SK-N-SH (cell line): ENCODE measurements around the gene PLXNB1. TPM values are rescaled to one million over a fixed set of nuclear protein-coding genes. Genes with fewer than 3 reads are reported as not detected.
"Not testable (repeated sequence)": the region's sequence is repeated elsewhere in the genome, so short reads cannot be mapped to it uniquely, and the experiment has no call there.

ENCODE experiments used
- CTCF ChIA-PET: fragments of 300-600, 350-600 bp; formaldehyde crosslinking; extraction: SDS; loops from one replicate; lab custom pipeline; 2021; lab: Yijun Ruan, JAX
- POLR2A ChIA-PET: fragments of 350-600 bp; sonication (Branson Sonifier 250); formaldehyde crosslinking; extraction: SDS; loops from one replicate; lab custom pipeline; 2020; ENCODE audit warnings: antibody characterized with exemption, inconsistent platforms; lab: Yijun Ruan, JAX
- DNase-seq: peaks from one replicate; pipeline ENCODE4 v3.0.0; 2012
- H2AFZ ChIP-seq: fragments of 200-600 bp; sonication (generic); 2 replicates; pipeline ENCODE4 v1.8.1; 2016; ENCODE audit warnings: antibody characterized with exemption, mild to moderate bottlenecking, low read depth
- H3F3A ChIP-seq: fragments of 200-600 bp; sonication (generic); replicated peaks from 2 replicates; pipeline ENCODE3; 2016; ENCODE audit warnings: antibody characterized with exemption, mild to moderate bottlenecking; ENCODE audit not compliant: insufficient read depth
- H3K27ac ChIP-seq, 2 experiments: fragments of 200-500 bp in 1 of 2; fragments of 200-600 bp in 1 of 2; sonication (Bioruptor generic) in 1 of 2; sonication (generic), shearing (Covaris generic) in 1 of 2; 2 replicates each; pipeline versions ENCODE4 v1.5.1 to v1.6.1; 2014 to 2016; ENCODE audit warnings: low read depth in 2 of 2, inconsistent platforms in 1 of 2, low read length in 1 of 2, mild to moderate bottlenecking in 1 of 2, mixed read lengths in 1 of 2
- H3K27me3 ChIP-seq: fragments of 200-600 bp; sonication (generic), shearing (Covaris generic); 2 replicates; pipeline ENCODE4 v1.6.1; 2016; ENCODE audit warnings: mixed run types; ENCODE audit not compliant: insufficient read depth
- H3K36me3 ChIP-seq, 2 experiments: fragments of 200-500 bp in 1 of 2; fragments of 200-600 bp in 1 of 2; sonication (Bioruptor generic) in 1 of 2; sonication (generic) in 1 of 2; replicated peaks in 1 of 2; 2 replicates each; pipeline versions ENCODE3 to v1.5.1; 2014 to 2016; ENCODE audit warnings: low read length in 1 of 2, mild to moderate bottlenecking in 1 of 2; ENCODE audit not compliant: insufficient read depth in 2 of 2, control insufficient read depth in 1 of 2
- H3K4me1 ChIP-seq, 2 experiments: fragments of 200-500 bp in 1 of 2; fragments of 200-600 bp in 1 of 2; sonication (Bioruptor generic) in 1 of 2; sonication (generic), shearing (Covaris generic) in 1 of 2; 2 replicates each; pipeline versions ENCODE4 v1.5.1 to v1.6.1; 2014 to 2016; ENCODE audit warnings: low read depth in 1 of 2, low read length in 1 of 2, mixed run types in 1 of 2; ENCODE audit not compliant: insufficient read depth in 2 of 2, control insufficient read depth in 1 of 2
- H3K4me2 ChIP-seq: fragments of 200-600 bp; sonication (generic), shearing (Covaris generic); 2 replicates; pipeline ENCODE4 v1.6.1; 2017; ENCODE audit warnings: mixed run types
- H3K4me3 ChIP-seq, 2 experiments: fragments of 200-500 bp in 1 of 2; fragments of 200-600 bp in 1 of 2; sonication (Bioruptor generic) in 1 of 2; sonication (generic), shearing (Covaris generic) in 1 of 2; 2 replicates each; pipeline versions ENCODE4 v1.5.1 to v1.8.1; 2014 to 2016; ENCODE audit warnings: low read depth in 2 of 2, inconsistent platforms in 1 of 2, low read length in 1 of 2, mild to moderate bottlenecking in 1 of 2, mixed read lengths in 1 of 2, moderate library complexity in 1 of 2
- H3K79me2 ChIP-seq: fragments of 200-600 bp; sonication (generic); 2 replicates; pipeline ENCODE4 v1.8.1; 2017; ENCODE audit warnings: mild to moderate bottlenecking; ENCODE audit not compliant: insufficient read depth
- H3K9ac ChIP-seq: fragments of 200-600 bp; sonication (generic); 2 replicates; pipeline ENCODE4 v1.6.1; 2017; ENCODE audit warnings: mixed run types
- H3K9me2 ChIP-seq: fragments of 200-600 bp; sonication (generic); 2 replicates; pipeline ENCODE4 v1.6.1; 2017; ENCODE audit warnings: mixed run types
- H3K9me3 ChIP-seq: fragments of 200-600 bp; sonication (generic); 2 replicates; pipeline ENCODE4 v1.6.1; 2017; ENCODE audit warnings: mixed run types, mild to moderate bottlenecking, moderate library complexity
- H4K20me1 ChIP-seq: fragments of 200-600 bp; sonication (generic); 2 replicates; pipeline ENCODE4 v1.6.1; 2017; ENCODE audit warnings: mild to moderate bottlenecking, mixed run types; ENCODE audit not compliant: insufficient read depth
- ELF1 ChIP-seq: IDR thresholded peaks from 2 replicates; pipeline ENCODE4 v1.4.0; 2012
- FOXJ3 ChIP-seq: sonication (generic); formaldehyde crosslinking; IDR thresholded peaks from 2 replicates; pipeline ENCODE4 v1.5.1; 2020; ENCODE audit warnings: mild to moderate bottlenecking, missing genetic modification reagents
- JUND ChIP-seq: IDR thresholded peaks from 2 replicates; pipeline ENCODE4 v1.4.0; 2012
- MEF2A ChIP-seq: IDR thresholded peaks from 2 replicates; pipeline ENCODE4 v1.4.0; 2012; ENCODE audit warnings: low read depth, borderline replicate concordance
- MXI1 ChIP-seq: IDR thresholded peaks from 2 replicates; pipeline ENCODE4 v1.6.1; 2012; ENCODE audit warnings: mild to moderate bottlenecking, low read depth, low read length, improper control_type of control experiment
- RFX5 ChIP-seq: IDR thresholded peaks from 2 replicates; pipeline ENCODE4 v1.6.1; 2012; ENCODE audit warnings: mild to moderate bottlenecking, improper control_type of control experiment, low read length
- RXRA ChIP-seq: IDR thresholded peaks from 2 replicates; pipeline ENCODE4 v1.4.0; 2012; ENCODE audit warnings: low read depth, mild to moderate bottlenecking, borderline replicate concordance
- SMC3 ChIP-seq: IDR thresholded peaks from 2 replicates; pipeline ENCODE4 v1.6.1; 2012; ENCODE audit warnings: low read depth, low read length, improper control_type of control experiment
- TCF12 ChIP-seq: IDR thresholded peaks from 2 replicates; pipeline ENCODE4 v1.4.0; 2012
- WGBS: methylation state at CpG from one replicate; pipeline ENCODE4 v1.1.6; 2017; ENCODE audit warnings: low lambda C conversion rate; 5-methylcytosine and 5-hydroxymethylcytosine counted together
- polyA plus RNA-seq, 3 experiments: library from polyadenylated mRNA; depleted of rRNA; stranded (reverse); fragments of >200 nt; gene quantifications; 2 replicates each; pipeline ENCODE4 v1.2.3, GENCODE V29; 2012
- TF ChIP-seq, protein P1 (sequence below): fragments of 150-350 bp; IDR thresholded peaks from 2 replicates; pipeline ENCODE4 v1.6.1; 2017; ENCODE audit warnings: antibody characterized with exemption, low read length, low read depth, borderline replicate concordance
- TF ChIP-seq, protein P2 (sequence below): fragments of 150-350 bp; IDR thresholded peaks from 2 replicates; pipeline ENCODE4 v1.6.1; 2016; ENCODE audit warnings: mild to moderate bottlenecking, low read depth, low read length
- TF ChIP-seq, protein P3 (sequence below): IDR thresholded peaks from 2 replicates; pipeline ENCODE4 v1.4.0; 2012; ENCODE audit warnings: low read depth

The PLXNB1 gene
- polyA plus RNA-seq, 1 of the 3 experiments (the other 2 are of a cell fraction): 39.8 TPM

DNA sequence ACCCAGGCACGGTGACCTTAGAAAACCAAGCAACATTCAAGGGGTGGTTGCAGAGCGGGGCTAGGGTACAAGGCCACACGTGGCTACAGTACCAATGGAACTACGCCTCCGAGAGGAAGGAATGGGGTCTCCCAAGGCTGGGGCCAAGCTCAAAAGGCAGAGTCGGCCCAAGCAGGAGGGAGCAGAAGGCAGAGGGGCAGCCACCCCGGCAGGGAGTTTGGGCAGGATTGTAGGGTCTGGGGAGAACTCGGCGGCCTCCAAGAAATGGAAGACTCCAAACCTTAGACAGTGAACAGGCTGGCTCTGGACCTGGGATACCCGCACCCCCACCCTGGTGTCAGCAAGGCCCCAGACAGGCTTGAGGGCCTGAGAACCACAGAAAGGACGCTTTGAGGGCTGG, 45.3 kb upstream of the PLXNB1 start (continued):
- no peak for TF ChIP-seq RFX5
- TF ChIP-seq, protein P1, sequence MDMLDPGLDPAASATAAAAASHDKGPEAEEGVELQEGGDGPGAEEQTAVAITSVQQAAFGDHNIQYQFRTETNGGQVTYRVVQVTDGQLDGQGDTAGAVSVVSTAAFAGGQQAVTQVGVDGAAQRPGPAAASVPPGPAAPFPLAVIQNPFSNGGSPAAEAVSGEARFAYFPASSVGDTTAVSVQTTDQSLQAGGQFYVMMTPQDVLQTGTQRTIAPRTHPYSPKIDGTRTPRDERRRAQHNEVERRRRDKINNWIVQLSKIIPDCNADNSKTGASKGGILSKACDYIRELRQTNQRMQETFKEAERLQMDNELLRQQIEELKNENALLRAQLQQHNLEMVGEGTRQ: no peak
- TF ChIP-seq, protein P2, sequence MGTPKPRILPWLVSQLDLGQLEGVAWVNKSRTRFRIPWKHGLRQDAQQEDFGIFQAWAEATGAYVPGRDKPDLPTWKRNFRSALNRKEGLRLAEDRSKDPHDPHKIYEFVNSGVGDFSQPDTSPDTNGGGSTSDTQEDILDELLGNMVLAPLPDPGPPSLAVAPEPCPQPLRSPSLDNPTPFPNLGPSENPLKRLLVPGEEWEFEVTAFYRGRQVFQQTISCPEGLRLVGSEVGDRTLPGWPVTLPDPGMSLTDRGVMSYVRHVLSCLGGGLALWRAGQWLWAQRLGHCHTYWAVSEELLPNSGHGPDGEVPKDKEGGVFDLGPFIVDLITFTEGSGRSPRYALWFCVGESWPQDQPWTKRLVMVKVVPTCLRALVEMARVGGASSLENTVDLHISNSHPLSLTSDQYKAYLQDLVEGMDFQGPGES: no peak

GRCh38 chr3:48474619-48475018, 44.7 kb upstream of the PLXNB1 start:
- no peak overlapping the region for H3K9ac ChIP-seq
- no peak overlapping the region for H3K4me3 ChIP-seq
- no peaks in the 10 kb centered on the region for H3K9me3 ChIP-seq
- no peak for TF ChIP-seq TCF12
- no peak for TF ChIP-seq FOXJ3 (CRISPR knock-in tag)
- TF ChIP-seq, protein P3, sequence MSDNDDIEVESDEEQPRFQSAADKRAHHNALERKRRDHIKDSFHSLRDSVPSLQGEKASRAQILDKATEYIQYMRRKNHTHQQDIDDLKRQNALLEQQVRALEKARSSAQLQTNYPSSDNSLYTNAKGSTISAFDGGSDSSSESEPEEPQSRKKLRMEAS: no peak
- no peak for TF ChIP-seq ELF1
- no peak for TF ChIP-seq RXRA
- TF ChIP-seq SMC3: no peak
- TF ChIP-seq JUND: no peak
- no peak for TF ChIP-seq RFX5
- TF ChIP-seq MXI1: no peak
- no peak for TF ChIP-seq MEF2A
- H3K27ac ChIP-seq: no peak overlapping the region
- ChIA-PET CTCF (interaction anchor here (0.9 to 6.4 kb wide), 4 partner anchors 8 to 79 kb away, joined by 3 to 27 read pairs (median 10); a partner anchor contains a TSS), POLR2A (no interaction called here)
- no peaks in the 10 kb centered on the region for H3K9me2 ChIP-seq
- H3K4me1 ChIP-seq: peaks cover 0 to 12% of the 10 kb centered on the region in 2 experiments; a peak in 1 of 4 replicates
- H3K36me3 ChIP-seq: peaks cover 0 to 2% of the 10 kb centered on the region in 2 experiments
- WGBS: 88% methylated on average over 4 of the region's 4 CpGs
- no peak overlapping the region for H2AFZ ChIP-seq
- H4K20me1 ChIP-seq: no peaks in the 10 kb centered on the region
- DNase-seq: peak; percentile 13
- H3K27me3 ChIP-seq: no peaks in the 10 kb centered on the region
- H3K79me2 ChIP-seq: peaks cover 33% of the 10 kb centered on the region
- H3F3A ChIP-seq: peaks cover 7% of the 10 kb centered on the region
- H3K4me2 ChIP-seq: no peak overlapping the region

GRCh38 chr3:48474031-48474430, 44.1 kb upstream of the PLXNB1 start:
- Histone ChIP-seq H3K4me1 (peaks cover 0 to 18% of the 10 kb centered on the region in 2 experiments; a peak in 1 of 4 replicates), H3K79me2 (peaks cover 39% of the 10 kb centered on the region), H3K27ac (peak overlapping the region in 1 of 2 experiments; percentile 87; a peak in 1 of 4 replicates)
- H3K9me3 ChIP-seq, H3K27me3 ChIP-seq, H3F3A ChIP-seq, H3K9ac ChIP-seq, H3K4me3 ChIP-seq, DNase-seq, H3K36me3 ChIP-seq, H3K9me2 ChIP-seq, H4K20me1 ChIP-seq, H2AFZ ChIP-seq, H3K4me2 ChIP-seq: not testable (repeated sequence)
- 98% methylated on average over 4 of the region's 4 CpGs for WGBS
- CTCF ChIA-PET: interaction anchor here (1.0 to 6.4 kb wide), 8 partner anchors 8 to 80 kb away, joined by 3 to 27 read pairs (median 7); no protein-coding TSS in a partner anchor
- POLR2A ChIA-PET: interaction anchor here (0.6 to 2.2 kb wide), 2 partner anchors 24 to 30 kb away, joined by 3 to 9 read pairs; partner anchors contain the start of gene SHISA5
